NOMO-1 treated with dmso at 0.1 percent for 144 hours (cell line): ENCODE results near the gene MAP3K14.
A peak's percentile ranks its signal among the peaks of the same experiment; 100 is the strongest.

ENCODE experiments used
- DNase-seq: peaks from one replicate; lab custom pipeline; 2025; ENCODE audit not compliant: unreplicated experiment; lab: John Stamatoyannopoulos, UW

The MAP3K14 gene

GRCh38 chr17:45225051-45225700 is 91.6 kb downstream of the MAP3K14 start:
- no peak for DNase-seq

GRCh38 chr17:45224671-45225050 is 92.2 kb downstream of the MAP3K14 start:
- DNase-seq, result no peak

- DNase-seq, result no peak
These were observed 93.0 kb downstream of the MAP3K14 start for GRCh38 chr17:45223539-45224528.

- no peak for DNase-seq
These were observed 93.8 kb downstream of the MAP3K14 start for GRCh38 chr17:45222996-45223538.

GRCh38 chr17:45222289-45222995 is 94.4 kb downstream of the MAP3K14 start:
- no peak for DNase-seq

- no peak for DNase-seq
These were observed 94.9 kb downstream of the MAP3K14 start for GRCh38 chr17:45222014-45222288.

GRCh38 chr17:45221081-45222013 is 95.5 kb downstream of the MAP3K14 start, which contains the start of gene FMNL1:
TSS of gene FMNL1 (plus strand) at chr17:45221885. CDS start at chr17:45222125, 240 bp downstream.
- peak; percentile 70 for DNase-seq

GRCh38 chr17:45220079-45220478 is 96.7 kb downstream of the MAP3K14 start:
- DNase-seq, result no peak

- peak; percentile 48 for DNase-seq
These were observed 97.7 kb downstream of the MAP3K14 start for GRCh38 chr17:45218895-45219661.
